Fibroblast of skin of left quadriceps (primary cell): ENCODE data around the gene ANGPTL2.
A peak's percentile ranks its signal among the peaks of the same experiment; 100 is the strongest.

ENCODE experiments used
- DNase-seq, 2 experiments: peaks; one replicate each; pipeline ENCODE4 v3.0.0-alpha.2; 2013; ENCODE audit warnings: low read depth in 2 of 2

The ANGPTL2 gene

GRCh38 chr9:127076860-127077643 lies 45.4 kb downstream of the ANGPTL2 start:
- no peak for DNase-seq

- no peak for DNase-seq
These were observed 46.6 kb downstream of the ANGPTL2 start for GRCh38 chr9:127075624-127076372.

- no peak for DNase-seq
These were observed 47.6 kb downstream of the ANGPTL2 start for GRCh38 chr9:127074561-127075548.

GRCh38 chr9:127067603-127068220 lies 54.7 kb downstream of the ANGPTL2 start:
- no peak for DNase-seq

GRCh38 chr9:127066851-127067136 lies 55.6 kb downstream of the ANGPTL2 start:
- no peak for DNase-seq

GRCh38 chr9:127066060-127066850 lies 56.2 kb downstream of the ANGPTL2 start:
- no peak for DNase-seq

GRCh38 chr9:127065592-127065991 lies 56.8 kb downstream of the ANGPTL2 start:
- DNase-seq: peak in 1 of 2 experiments; percentile 20

- no peak for DNase-seq
These were observed 58.1 kb downstream of the ANGPTL2 start for GRCh38 chr9:127064335-127064734.

GRCh38 chr9:127061411-127061810 lies 61.0 kb downstream of the ANGPTL2 start:
- no peak for DNase-seq

- no peak for DNase-seq
These were observed 62.6 kb downstream of the ANGPTL2 start for GRCh38 chr9:127059765-127060361.

- DNase-seq: no peak
These were observed 63.4 kb downstream of the ANGPTL2 start for GRCh38 chr9:127059030-127059429.

- DNase-seq: peak; percentile 81 to 86
These were observed 63.8 kb downstream of the ANGPTL2 start for GRCh38 chr9:127058645-127059021.

GRCh38 chr9:127058011-127058644 lies 64.3 kb downstream of the ANGPTL2 start:
- DNase-seq: no peak

- DNase-seq: no peak
These were observed 66.0 kb downstream of the ANGPTL2 start for GRCh38 chr9:127056446-127056845.

- no peak for DNase-seq
These were observed 66.6 kb downstream of the ANGPTL2 start for GRCh38 chr9:127055745-127056402.

- no peak for DNase-seq
These were observed 68.5 kb downstream of the ANGPTL2 start for GRCh38 chr9:127053960-127054359.

GRCh38 chr9:127053057-127053821 lies 69.2 kb downstream of the ANGPTL2 start:
- no peak for DNase-seq

GRCh38 chr9:127051881-127052595 lies 70.4 kb downstream of the ANGPTL2 start:
- no peak for DNase-seq
